ENCODE data around the gene LUC7L. TPM values are rescaled to one million over a fixed set of nuclear protein-coding genes. Genes with fewer than 3 reads are reported as not detected.

The LUC7L gene, protein sequence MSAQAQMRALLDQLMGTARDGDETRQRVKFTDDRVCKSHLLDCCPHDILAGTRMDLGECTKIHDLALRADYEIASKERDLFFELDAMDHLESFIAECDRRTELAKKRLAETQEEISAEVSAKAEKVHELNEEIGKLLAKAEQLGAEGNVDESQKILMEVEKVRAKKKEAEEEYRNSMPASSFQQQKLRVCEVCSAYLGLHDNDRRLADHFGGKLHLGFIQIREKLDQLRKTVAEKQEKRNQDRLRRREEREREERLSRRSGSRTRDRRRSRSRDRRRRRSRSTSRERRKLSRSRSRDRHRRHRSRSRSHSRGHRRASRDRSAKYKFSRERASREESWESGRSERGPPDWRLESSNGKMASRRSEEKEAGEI
- 10 to 100 TPM; 18.9 to 30.2 (median 20.4) TPM for total RNA-seq
- long read RNA-seq, partial matches to known transcripts, result 0 of 1 reads
- long read RNA-seq, other reads (novel, unspliced or antisense), result 0 of 1 reads

- peak; percentile 95 for TF ChIP-seq POLR2A (IDR thresholded peaks at IDR 0.05)
- no peak for TF ChIP-seq CTCF (IDR thresholded peaks at IDR 0.05)
- WGBS (ENCODE audit: insufficient coverage, low coverage, low lambda C conversion rate, missing lambda C conversion rate), result 9% methylated on average over 11 of the region's 88 CpGs
- DNase-seq (peak; percentile 90 to 91 (median 90)), ATAC-seq (peak; percentile 94 to 98 (median 95))
- Histone ChIP-seq H3K4me3 (peak within 1 kb of the TSS; percentile 79 to 96 (median 87)), H3K27ac (peak within 1 kb of the TSS; percentile 81 to 94 (median 94)), H3K4me1 (peaks cover 0 to 14% (median 6%) of the 10 kb centered on the region in 4 donors), H3K36me3 (peaks cover 0 to 34% (median 14%) of the 10 kb centered on the region in 4 donors), H3K27me3 (no peaks in the 10 kb centered on the region), H3K9me3 (no peaks in the 10 kb centered on the region)
- intact Hi-C loops (cut with DNase I), result no loop called here
These were observed at the start of gene LUC7L for GRCh38 chr16:228852-229730. TSS of gene LUC7L (minus strand) at chr16:229449. CDS start at chr16:229339, 110 bp downstream.

GRCh38 chr16:278863-279366 is 49.7 kb upstream of the LUC7L start:
- DNase-seq (no peak), ATAC-seq (peak in 1 of 4 donors; percentile 11)
- H3K36me3 ChIP-seq, result no peaks in the 10 kb centered on the region
- no peak overlapping the region for H3K4me3 ChIP-seq
- H3K27me3 ChIP-seq, result peaks cover 0 to 22% of the 10 kb centered on the region in 2 donors
- 68% methylated on average over 5 of the region's 6 CpGs for WGBS (ENCODE audit: insufficient coverage, low coverage, low lambda C conversion rate, missing lambda C conversion rate)
- H3K4me1 ChIP-seq, result peaks cover 0 to 5% (median 0%) of the 10 kb centered on the region in 4 donors
- no peak for TF ChIP-seq CTCF (IDR thresholded peaks at IDR 0.05)
- TF ChIP-seq POLR2A (IDR thresholded peaks at IDR 0.05), result no peak
- H3K9me3 ChIP-seq, result no peaks in the 10 kb centered on the region
- intact Hi-C loops (cut with DNase I), result no loop called here
- H3K27ac ChIP-seq, result no peak overlapping the region

DNA sequence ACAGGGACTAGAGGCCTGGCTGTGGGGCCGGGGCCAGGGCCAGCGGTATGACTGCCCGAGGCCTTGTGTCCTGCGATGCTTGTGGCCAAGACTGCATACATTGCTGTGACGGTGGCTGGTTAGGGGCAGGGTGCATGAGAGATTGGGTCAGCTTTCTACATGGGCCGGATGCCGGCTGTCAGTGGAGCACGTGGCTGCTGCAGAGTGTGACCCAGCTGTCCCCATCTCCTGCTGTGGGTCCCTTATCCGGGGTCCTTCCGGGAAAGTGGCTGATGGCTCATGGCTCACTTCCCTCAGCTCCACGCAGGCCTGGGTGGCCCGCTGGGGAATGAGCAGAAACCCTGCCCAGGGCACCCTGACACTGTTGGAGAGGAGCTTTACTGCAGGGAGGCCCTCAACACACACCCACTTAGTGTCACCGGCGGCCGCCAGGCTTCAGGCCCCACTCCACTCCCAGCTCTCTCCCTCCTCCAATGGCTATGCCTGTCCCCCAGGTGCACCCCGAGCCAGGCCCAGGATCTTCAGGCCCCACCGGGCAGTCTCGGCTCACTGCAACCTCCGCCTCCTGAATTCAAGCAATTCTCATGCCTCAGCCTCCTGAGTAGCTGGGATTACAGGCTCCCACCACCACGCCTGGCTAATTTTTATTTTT is 47.3 kb upstream of the LUC7L start:
- DNase-seq (peak in 1 of 3 donors; percentile 22), ATAC-seq (peak in 3 of 4 donors; percentile 30 to 39 (median 37))
- H3K4me3 ChIP-seq, result no peak overlapping the region
- TF ChIP-seq CTCF (IDR thresholded peaks at IDR 0.05) (no peak), POLR2A (IDR thresholded peaks at IDR 0.05) (no peak)
- H3K4me1 ChIP-seq, result peaks cover 0 to 5% (median 0%) of the 10 kb centered on the region in 4 donors
- no peaks in the 10 kb centered on the region for H3K36me3 ChIP-seq
- H3K9me3 ChIP-seq, result no peaks in the 10 kb centered on the region
- 67% methylated on average over 1 of the region's 20 CpGs for WGBS (ENCODE audit: insufficient coverage, low coverage, low lambda C conversion rate, missing lambda C conversion rate)
- peaks cover 0 to 21% of the 10 kb centered on the region in 2 donors for H3K27me3 ChIP-seq
- intact Hi-C loops (cut with DNase I), result no loop called here
- no peak overlapping the region for H3K27ac ChIP-seq

GRCh38 chr16:275786-276232 is 46.6 kb upstream of the LUC7L start, which contains the start of gene RGS11:
TSS of gene RGS11 (minus strand) at chr16:275944. CDS start at chr16:275911, 33 bp downstream.
- no peak for DNase-seq
- TF ChIP-seq POLR2A (IDR thresholded peaks at IDR 0.05) (no peak), CTCF (IDR thresholded peaks at IDR 0.05) (no peak)
- intact Hi-C loops (cut with DNase I), result no loop called here
- Histone ChIP-seq H3K4me3 (peak within 1 kb of the TSS in 1 of 3 donors; percentile 26), H3K9me3 (no peaks in the 10 kb centered on the region), H3K36me3 (no peaks in the 10 kb centered on the region), H3K27ac (no peak within 1 kb of the TSS), H3K4me1 (peaks cover 0 to 5% (median 0%) of the 10 kb centered on the region in 4 donors), H3K27me3 (peaks cover 0 to 14% of the 10 kb centered on the region in 2 donors)
- WGBS (ENCODE audit: insufficient coverage, low coverage, low lambda C conversion rate, missing lambda C conversion rate), result 12% methylated on average over 11 of the region's 56 CpGs
- ATAC-seq, result no peak
